Muscle of leg (tissue), 11 donors: Measurements from ENCODE around the gene ATXN7L3. TPM values are rescaled to one million over a fixed set of nuclear protein-coding genes. Genes with fewer than 3 reads are reported as not detected.

ENCODE experiments used
- DNase-seq: peaks from one replicate; pipeline ENCODE4 v3.0.0; 2013
- H3K27ac ChIP-seq: one replicate; pipeline ENCODE4 v1.5.1; 2013; ENCODE audit warnings: mild to moderate bottlenecking, low read length, control low read depth
- H3K27me3 ChIP-seq: one replicate; pipeline ENCODE4 v1.6.1; 2013; ENCODE audit warnings: low read length; ENCODE audit not compliant: control insufficient read depth, insufficient read depth
- H3K36me3 ChIP-seq: one replicate; pipeline ENCODE4 v1.6.1; 2013; ENCODE audit warnings: low read length; ENCODE audit not compliant: control insufficient read depth, insufficient read depth
- H3K4me1 ChIP-seq: one replicate; pipeline ENCODE4 v1.6.1; 2013; ENCODE audit warnings: low read length; ENCODE audit not compliant: control insufficient read depth, insufficient read depth
- H3K4me3 ChIP-seq: one replicate; pipeline ENCODE4 v1.5.1; 2013; ENCODE audit warnings: low read length, control low read depth
- H3K9me3 ChIP-seq: replicated peaks from 2 replicates; pipeline ENCODE4 v1.6.1; 2013; ENCODE audit warnings: low read depth, low read length; ENCODE audit not compliant: control insufficient read depth
- WGBS: methylation state at CpG from one replicate; pipeline ENCODE4 v1.1.5; 2013; ENCODE audit warnings: missing lambda C conversion rate; ENCODE audit not compliant: insufficient coverage; 5-methylcytosine and 5-hydroxymethylcytosine counted together
- polyA plus RNA-seq, 8 donors: library from polyadenylated mRNA; unstranded; fragments of 120-200 nt; gene quantifications; one replicate each; pipeline versions ENCODE4 v1.2.1 to v1.2.3, GENCODE V29; 2013; ENCODE audit warnings: inconsistent platforms in 1 of 8, low replicate concordance in 1 of 8; ENCODE audit not compliant: insufficient read length in 8 of 8, insufficient read depth in 1 of 8
- total RNA-seq: library from RNA; stranded (reverse); fragments of 120-200 nt; gene quantifications from one replicate; pipeline ENCODE4 v1.2.4, GENCODE V29; 2013

Gene ATXN7L3
- total and polyA plus RNA-seq, 9 donors, result 31.8 to 58.2 (median 54.4) TPM

DNA sequence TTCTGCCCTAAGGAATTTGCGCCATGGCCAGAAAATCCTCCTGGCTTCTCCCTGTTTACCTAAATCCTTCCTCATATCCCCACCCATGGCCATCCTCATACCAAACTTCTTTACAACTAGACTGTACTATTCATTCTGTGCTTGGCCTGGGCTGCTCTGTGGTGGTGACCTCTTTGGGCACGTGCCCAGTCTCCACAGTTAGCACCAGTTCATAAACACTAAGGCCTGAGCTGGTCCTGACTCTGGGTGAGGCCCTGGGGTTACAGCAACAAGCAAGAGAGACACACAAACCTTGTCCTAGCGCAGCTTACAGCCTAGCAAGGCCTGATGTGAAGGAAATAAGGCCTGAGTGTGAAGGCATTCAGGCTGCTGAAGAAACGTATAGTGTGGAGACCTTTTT is 3.1 kb upstream of the ATXN7L3 start:
- WGBS, result 88% methylated on average over 4 of the region's 4 CpGs
- DNase-seq, result no peak
- Histone ChIP-seq H3K36me3 (peaks cover 14% of the 10 kb centered on the region), H3K9me3 (no peaks in the 10 kb centered on the region), H3K4me3 (no peak overlapping the region), H3K27ac (no peak overlapping the region), H3K4me1 (peaks cover 19% of the 10 kb centered on the region), H3K27me3 (no peaks in the 10 kb centered on the region)

DNA sequence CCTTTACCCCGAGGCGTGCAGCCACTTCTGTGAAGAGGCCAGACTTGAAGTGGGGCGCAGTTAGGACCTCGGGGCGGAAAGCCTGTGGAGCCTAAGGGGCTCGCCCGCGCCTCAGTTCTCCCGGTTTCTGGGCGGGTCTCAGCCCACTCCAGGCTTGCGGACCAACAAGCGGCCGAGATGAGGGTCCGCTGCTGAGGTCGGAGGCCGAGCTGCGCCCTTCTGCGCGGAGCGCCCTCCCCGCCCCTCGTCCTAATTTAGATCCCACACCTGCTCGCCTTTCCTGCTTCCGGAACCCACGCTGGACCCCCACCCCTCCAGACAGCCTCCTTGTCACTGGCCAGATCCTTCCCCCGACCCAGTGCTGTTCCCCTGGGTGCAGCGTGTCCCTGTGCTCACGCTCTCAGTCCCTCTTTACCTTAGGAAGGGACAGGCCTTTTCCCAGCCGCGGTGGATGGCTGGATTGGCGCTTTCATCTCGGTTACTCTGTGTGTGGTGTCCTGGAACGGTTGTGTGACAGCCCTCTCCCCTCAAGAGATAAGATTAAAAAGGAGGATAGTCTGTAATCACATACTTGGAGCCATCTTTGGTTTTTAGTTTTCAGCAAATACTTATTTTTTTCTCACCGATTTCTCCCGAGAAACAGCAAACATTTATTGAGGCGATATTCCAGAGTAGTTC is 933 bp upstream of the ATXN7L3 start:
- peak overlapping the region; percentile 98 for H3K27ac ChIP-seq
- DNase-seq, result no peak
- H3K4me1 ChIP-seq, result peaks cover 23% of the 10 kb centered on the region
- H3K27me3 ChIP-seq, result no peaks in the 10 kb centered on the region
- peak overlapping the region; percentile 74 for H3K4me3 ChIP-seq
- peaks cover 20% of the 10 kb centered on the region for H3K36me3 ChIP-seq
- H3K9me3 ChIP-seq, result no peaks in the 10 kb centered on the region
- WGBS, result under 1% methylated on average over 22 of the region's 36 CpGs

DNA sequence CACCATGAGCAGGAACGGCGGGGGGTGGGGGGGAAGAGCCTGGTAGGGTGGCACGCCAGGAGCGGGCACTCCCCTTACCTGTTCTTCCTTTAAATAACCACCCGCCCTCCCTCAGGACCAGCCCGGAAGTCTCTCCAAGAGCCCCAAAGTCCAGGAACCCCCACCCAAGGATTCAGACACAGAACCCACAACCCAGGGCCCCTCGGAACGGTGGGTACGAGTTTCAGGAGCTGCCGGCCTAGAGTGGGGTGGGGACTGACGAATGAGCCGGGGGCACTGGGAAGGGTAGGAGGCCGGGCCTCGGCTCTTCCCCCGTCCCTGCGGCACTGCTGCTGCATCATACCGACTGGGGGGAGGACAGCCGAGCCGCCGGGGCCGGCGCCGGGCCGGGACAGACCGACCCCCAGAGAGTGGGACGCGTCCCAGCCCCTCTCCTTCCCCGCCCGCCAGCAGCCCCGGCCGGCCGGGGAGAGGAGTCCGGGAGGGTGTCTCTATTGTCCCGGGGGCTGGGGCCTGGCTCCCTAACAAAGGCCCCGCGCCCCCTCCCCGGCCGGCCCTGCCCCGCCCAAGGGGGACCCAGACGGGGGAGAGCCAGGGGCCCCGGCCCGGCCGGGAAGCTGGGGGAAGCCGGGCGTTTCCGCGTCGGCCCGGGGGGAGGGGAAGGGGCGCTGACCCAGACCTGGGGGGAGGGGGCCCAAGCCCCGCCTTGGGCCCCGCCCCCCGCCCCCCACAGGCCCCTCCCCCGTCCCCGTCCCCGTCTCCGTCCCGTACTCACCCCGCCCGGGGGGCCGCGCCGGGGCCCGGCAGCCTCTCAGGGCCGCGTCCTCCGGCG is 747 bp downstream of the ATXN7L3 start:
- Histone ChIP-seq H3K4me3 (peak overlapping the region; percentile 66), H3K27ac (peak overlapping the region; percentile 92), H3K27me3 (no peaks in the 10 kb centered on the region), H3K9me3 (no peaks in the 10 kb centered on the region), H3K36me3 (peaks cover 37% of the 10 kb centered on the region), H3K4me1 (peaks cover 25% of the 10 kb centered on the region)
- DNase-seq, result peak; percentile 81
- 0% methylated on average over 29 of the region's 68 CpGs for WGBS

DNA sequence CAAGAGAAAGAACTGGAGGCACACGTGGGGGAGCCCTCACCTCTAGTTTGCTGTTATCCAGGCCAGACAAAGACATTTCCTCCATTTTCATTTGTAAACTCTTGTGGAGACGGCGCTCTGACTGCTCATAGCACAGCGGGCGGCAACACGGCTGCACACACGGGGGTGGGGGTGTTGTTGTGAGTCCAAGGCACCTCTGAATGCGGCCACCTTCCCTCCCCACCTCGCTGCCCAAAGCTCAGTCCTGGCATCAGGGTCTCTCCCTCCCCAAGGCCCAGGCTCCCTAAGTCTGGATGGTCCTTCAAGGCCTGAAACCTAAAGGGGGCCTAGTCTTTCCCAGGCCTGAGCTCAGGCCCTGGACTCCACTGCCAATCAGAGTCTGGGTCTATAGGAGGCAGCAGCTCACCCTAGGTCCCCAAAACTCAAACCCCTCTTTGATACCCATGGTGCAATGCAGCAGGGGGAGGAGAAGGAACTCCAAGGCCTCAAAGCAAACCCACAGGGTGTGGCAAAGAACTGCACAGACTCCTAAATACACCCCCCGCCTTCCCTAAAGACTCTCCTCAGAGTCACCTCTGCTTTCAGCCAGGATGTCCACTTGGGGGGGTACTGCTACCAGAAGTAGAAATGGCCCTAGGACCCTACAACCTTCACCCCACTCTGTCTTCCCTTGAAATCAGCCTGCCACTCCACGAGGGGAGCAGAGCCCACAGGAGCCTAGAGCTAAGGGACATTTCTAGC is 1.5 kb downstream of the ATXN7L3 start:
- Histone ChIP-seq H3K9me3 (no peaks in the 10 kb centered on the region), H3K36me3 (peaks cover 44% of the 10 kb centered on the region), H3K4me3 (peak overlapping the region; percentile 66), H3K4me1 (peaks cover 28% of the 10 kb centered on the region), H3K27me3 (no peaks in the 10 kb centered on the region), H3K27ac (peak overlapping the region; percentile 92)
- DNase-seq, result peak; percentile 78
- 62% methylated on average over 2 of the region's 11 CpGs for whole genome bisulfite sequencing

DNA sequence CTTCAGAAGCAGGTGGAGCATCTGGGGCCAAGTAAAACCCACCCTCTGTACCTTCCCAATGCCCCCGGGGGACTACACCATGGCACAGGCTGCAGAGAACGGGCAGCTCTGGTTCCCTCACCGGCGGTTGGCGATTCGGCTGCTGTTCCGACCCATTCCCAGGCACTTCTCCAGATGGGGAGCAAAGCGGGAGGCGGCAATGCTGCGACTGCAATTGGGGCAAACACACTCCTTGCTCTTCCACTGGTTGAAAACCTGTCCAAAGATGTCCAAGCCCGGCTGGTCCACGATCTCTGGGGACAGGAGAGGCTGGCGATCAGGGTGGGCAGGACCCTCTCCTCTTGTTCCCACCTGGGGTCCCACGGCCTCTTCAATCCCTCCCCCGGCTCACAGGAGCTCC is 2.6 kb downstream of the ATXN7L3 start:
- Histone ChIP-seq H3K27ac (no peak overlapping the region), H3K27me3 (no peaks in the 10 kb centered on the region), H3K36me3 (peaks cover 52% of the 10 kb centered on the region), H3K4me3 (no peak overlapping the region), H3K4me1 (peaks cover 38% of the 10 kb centered on the region), H3K9me3 (no peaks in the 10 kb centered on the region)
- 94% methylated on average over 7 of the region's 15 CpGs for WGBS
- DNase-seq, result no peak

DNA sequence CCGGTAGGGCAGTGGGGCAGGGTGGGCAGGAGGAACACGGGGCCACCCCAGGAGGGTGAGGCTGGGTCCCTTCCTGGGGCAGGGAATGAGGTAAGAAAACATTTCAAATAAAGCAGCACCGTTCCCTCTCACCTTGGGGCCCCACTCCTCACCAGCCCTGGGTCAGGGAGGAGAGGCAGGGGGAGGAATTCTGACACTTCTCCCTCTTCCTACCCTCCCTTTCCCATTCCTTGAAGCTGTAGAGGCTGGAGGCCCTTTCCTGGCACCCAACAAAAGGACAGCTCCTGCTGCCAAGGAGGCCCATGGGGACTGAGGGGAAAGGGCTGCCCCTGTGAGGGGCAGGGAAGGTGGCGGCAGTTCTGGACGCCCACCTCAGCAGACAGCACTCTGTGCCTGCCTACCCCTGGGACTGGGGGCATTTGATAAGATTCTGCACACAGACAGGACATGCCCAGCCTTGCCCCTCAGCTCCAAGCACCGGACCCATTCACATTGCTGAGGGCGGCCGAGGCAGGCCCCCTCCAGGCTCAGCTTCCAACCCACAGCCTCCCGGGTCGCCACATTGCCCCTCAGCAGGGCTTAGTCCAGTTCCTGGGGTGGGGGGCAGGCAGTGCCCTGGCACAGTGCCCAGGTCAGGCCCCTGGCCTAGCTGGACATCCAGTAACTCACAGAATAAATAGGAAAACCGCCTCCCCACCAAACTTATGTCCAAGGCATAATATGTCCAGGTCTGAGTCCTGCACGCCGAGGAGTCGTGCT is 6.2 kb downstream of the ATXN7L3 start:
- H3K27me3 ChIP-seq, result no peaks in the 10 kb centered on the region
- H3K9me3 ChIP-seq, result no peaks in the 10 kb centered on the region
- WGBS, result 86% methylated on average over 8 of the region's 14 CpGs
- peak overlapping the region; percentile 82 for H3K27ac ChIP-seq
- no peak overlapping the region for H3K4me3 ChIP-seq
- H3K36me3 ChIP-seq, result peaks cover 75% of the 10 kb centered on the region
- no peak for DNase-seq
- peaks cover 62% of the 10 kb centered on the region for H3K4me1 ChIP-seq

DNA sequence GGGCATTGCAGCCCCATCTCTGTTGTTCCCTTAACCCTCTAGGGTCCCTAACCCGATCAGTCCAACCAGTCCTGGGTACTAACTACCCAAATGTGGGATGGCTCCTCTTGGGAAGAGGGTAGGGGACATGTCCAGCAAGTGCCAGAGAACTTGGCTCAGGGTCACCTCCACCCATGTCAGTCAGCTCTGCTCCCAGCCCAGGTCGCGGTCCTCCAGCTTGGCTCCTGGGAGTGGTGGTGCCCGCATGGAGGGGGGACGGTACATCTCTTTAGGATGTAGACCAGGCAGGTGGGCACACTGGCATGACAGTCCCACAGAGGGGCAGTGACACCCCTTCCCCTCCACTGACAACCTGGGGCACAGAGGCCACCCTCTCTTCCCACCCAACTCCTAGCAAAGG is 6.9 kb downstream of the ATXN7L3 start:
- no peak for DNase-seq
- WGBS, result no CpG with 5 or more reads among the region's 5 CpGs
- Histone ChIP-seq H3K27me3 (no peaks in the 10 kb centered on the region), H3K27ac (peak overlapping the region; percentile 82), H3K4me1 (peaks cover 62% of the 10 kb centered on the region), H3K4me3 (no peak overlapping the region), H3K9me3 (no peaks in the 10 kb centered on the region), H3K36me3 (peaks cover 78% of the 10 kb centered on the region)

DNA sequence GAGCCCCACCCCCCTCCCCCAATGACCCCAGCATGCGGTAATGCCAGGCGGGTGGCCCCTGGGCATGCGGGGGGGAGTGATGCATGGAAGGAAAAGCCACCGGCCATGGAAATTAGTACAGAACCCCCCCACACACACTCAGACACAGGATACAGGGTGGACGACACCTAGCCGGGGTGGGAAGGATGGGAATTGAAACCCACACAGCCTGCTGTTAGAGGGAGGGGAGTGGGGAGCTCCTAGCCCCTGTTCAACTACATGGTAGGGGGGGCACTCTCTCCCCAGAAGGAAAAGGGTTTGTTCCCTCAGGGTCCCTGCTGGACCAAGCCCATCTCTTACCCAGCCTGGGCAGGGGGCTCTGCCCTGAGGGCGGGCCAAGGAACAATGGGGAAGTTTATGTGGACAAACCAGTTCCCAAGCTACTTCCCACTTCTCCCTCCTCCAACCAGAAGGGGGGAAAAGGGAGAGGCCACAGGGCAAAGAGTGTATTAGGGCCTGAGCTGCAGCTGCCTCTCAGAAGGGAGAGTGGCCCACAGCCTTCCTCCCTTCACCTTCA is 7.7 kb downstream of the ATXN7L3 start:
- no peak overlapping the region for H3K4me3 ChIP-seq
- no peak for DNase-seq
- H3K27me3 ChIP-seq, result no peaks in the 10 kb centered on the region
- peak overlapping the region; percentile 82 for H3K27ac ChIP-seq
- peaks cover 70% of the 10 kb centered on the region for H3K36me3 ChIP-seq
- no CpG with 5 or more reads among the region's 7 CpGs for WGBS
- no peaks in the 10 kb centered on the region for H3K9me3 ChIP-seq
- peaks cover 60% of the 10 kb centered on the region for H3K4me1 ChIP-seq

DNA sequence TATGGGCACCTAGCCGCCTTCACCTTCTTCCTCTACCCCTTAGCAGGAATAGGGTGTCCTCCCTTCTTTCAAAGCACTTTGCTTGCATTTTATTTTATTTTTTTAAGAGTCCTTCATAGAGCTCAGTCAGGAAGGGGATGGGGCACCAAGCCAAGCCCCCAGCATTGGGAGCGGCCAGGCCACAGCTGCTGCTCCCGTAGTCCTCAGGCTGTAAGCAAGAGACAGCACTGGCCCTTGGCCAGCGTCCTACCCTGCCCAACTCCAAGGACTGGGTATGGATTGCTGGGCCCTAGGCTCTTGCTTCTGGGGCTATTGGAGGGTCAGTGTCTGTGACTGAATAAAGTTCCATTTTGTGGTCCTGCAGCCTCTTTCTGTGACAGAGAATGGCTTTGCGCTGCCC is 8.3 kb downstream of the ATXN7L3 start:
- H3K36me3 ChIP-seq, result peaks cover 65% of the 10 kb centered on the region

More for the DNA sequence above, 8.3 kb downstream of the ATXN7L3 start:
- Histone ChIP-seq H3K9me3 (no peaks in the 10 kb centered on the region), H3K27me3 (no peaks in the 10 kb centered on the region), H3K27ac (peak overlapping the region; percentile 82), H3K4me3 (no peak overlapping the region), H3K4me1 (peaks cover 60% of the 10 kb centered on the region)
- DNase-seq, result peak; percentile 78
- 36% methylated on average over 3 of the region's 5 CpGs for WGBS
